GM21737 (cell line): ENCODE results near the gene KCNG2.

Experiments
- ATAC-seq: cut with Tn5 transposase; IDR thresholded peaks from one replicate; pipeline ENCODE4 v1.9.1; 2021; ENCODE audit warnings: mild to moderate bottlenecking, moderate library complexity; ENCODE audit not compliant: unreplicated experiment

KCNG2 gene

GRCh38 chr18:79784965-79785770 lies 12.6 kb upstream of the KCNG2 start:
- ATAC-seq, result no peak

- ATAC-seq, result no peak
These were observed 11.9 kb upstream of the KCNG2 start for GRCh38 chr18:79785831-79786230.

GRCh38 chr18:79786304-79786703 lies 11.4 kb upstream of the KCNG2 start:
- ATAC-seq, result no peak

GRCh38 chr18:79786786-79787526 lies 10.8 kb upstream of the KCNG2 start:
- no peak for ATAC-seq

- ATAC-seq, result no peak
These were observed 10.2 kb upstream of the KCNG2 start for GRCh38 chr18:79787527-79787864.

- no peak for ATAC-seq
These were observed 9.6 kb upstream of the KCNG2 start for GRCh38 chr18:79787865-79788733.

GRCh38 chr18:79788734-79789085 lies 9.0 kb upstream of the KCNG2 start:
- ATAC-seq, result no peak

DNA sequence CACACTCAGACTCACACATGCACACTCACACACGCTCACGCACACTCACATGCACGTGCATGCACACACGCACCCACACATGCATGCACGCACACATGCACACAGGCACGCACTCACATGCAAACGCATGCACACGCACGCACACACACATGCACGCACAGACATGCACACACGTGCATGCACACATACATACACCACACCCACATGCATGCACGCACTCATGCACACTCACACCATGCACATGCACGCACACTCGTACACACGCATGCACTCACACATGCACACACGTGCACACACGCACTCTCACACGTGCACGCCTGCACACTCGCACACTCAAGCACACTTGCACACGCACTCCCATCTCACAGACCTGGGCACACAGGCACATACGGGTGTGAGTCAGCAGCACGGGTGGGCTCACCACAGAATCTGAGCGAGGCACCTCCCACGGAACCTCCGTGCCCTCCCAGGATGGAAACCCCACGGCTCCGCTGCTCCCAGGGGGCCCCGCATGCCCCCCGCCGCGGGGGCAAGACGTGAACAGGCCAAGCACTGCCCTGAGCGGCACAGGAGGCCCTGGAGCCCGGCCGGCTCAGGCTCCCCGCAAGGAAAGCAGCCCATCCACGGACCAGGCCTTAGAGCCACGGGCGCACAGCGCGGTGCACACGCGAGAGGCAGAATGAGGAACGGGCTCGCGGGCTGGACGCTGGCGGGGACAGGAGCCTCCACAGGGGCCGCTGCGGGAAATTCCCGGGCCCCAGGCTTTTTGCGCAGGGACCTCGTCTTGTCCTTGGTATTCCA lies 8.4 kb upstream of the KCNG2 start:
- ATAC-seq, result no peak

DNA sequence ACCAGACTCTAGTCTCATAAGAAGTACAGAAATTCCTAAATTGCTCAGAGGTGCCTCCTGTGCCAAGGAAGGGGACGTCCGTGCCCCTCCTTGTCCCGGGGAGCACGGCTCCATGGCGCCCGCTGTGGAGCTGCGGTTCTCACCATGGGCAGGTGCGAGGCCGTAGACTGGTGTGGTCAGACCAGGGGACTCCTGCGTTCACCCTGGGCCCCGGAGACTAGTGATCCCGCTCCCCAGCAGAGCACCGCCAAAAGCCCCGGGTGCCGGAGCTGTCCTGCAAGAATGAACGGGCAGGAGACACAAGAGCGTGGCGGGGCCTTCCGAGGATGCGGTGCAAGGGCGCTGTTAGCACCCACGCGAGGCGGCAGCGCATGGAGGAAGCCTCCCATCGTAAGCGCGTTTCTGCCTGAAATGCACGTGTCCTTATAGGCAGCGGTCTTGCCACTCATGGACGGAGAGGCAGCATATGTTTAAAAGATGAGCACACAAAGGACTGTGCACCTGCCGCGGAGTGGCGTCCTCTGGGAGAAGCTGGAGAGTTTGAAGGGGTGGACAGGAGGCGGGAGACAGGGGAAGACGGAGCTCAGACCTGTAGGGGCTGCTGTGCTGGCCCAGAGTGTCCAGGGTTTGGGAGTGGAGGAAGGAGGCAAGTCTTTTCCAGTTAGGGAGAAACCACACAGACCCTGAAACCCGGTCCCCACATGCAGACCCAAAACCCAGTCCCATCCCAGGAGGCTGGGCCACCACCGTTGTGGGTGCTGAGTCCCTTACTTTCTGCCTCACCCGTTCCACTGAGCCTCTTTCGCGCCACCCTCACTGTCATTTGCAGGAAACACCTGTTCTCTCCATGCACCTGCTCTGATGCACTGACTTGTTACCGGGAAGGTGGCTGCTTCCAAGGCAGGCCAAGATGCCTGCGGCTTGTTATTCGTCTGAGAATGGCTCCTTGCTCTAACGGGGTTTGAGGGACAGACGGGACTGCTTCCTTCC lies 7.5 kb upstream of the KCNG2 start:
- ATAC-seq, result no peak

GRCh38 chr18:79790996-79791972 lies 6.5 kb upstream of the KCNG2 start:
- no peak for ATAC-seq

DNA sequence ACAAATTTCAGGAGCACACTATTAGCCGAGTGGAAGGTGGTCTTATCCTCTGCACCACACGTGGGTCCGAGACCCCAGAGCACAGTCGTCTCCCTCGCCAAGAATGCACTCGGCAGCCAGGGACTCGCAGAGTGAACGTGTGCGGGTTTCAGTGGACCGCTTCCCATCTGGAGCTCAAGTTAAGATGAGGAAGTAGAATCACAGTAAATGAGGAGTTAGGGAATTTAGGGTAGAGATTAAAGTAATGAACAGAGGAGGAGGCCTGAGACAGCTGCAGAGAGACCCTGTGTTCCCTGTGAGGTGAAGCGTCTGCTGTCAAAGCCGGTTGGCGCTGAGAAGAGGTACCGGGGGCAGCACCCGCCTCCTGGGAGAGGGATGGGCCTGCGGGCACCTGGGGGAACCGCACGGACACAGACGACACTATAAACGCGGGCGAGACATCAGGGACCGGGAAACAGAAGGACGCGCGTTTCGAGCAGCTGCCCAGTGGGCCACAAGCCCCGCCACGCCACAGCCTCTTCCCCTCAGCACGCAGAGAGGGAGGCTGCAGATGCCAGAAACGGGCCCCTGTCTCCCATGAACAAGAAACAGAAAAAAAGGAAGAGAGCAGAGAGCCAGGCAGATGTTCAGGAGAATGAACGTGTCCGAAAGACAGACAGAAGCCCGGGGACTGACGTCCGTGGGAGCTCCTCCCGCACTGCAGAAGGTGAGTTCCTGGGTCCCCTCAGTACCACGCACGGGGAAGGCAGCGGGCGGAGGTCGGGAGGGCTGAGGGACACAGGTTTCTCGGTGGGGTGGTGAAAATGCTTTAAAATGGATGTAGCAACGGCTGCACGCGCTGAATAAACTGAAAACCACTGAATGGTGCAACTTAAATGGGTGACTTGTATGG lies 5.4 kb upstream of the KCNG2 start:
- no peak for ATAC-seq

GRCh38 chr18:79792988-79793355 lies 4.8 kb upstream of the KCNG2 start:
- no peak for ATAC-seq

- no peak for ATAC-seq
These were observed 2.9 kb upstream of the KCNG2 start for GRCh38 chr18:79794846-79795245.

DNA sequence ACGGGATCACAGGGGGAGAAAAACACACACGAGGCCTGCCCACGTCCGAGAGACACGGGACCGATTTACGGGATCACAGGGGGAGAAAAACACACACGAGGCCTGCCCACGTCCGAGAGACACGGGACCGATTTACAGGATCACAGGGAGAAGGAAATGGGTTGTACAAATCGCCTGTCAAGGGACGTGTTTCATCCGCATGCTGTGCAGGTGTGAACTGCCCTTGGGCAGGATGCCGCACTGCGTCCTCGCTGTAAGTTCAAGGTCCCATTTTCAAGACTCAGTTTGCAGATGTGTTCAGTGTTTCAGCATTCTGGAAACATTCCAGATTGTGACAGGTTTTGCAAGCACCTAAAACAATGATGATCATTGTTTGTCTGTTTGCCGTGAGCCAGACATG lies 2.3 kb upstream of the KCNG2 start:
- no peak for ATAC-seq

DNA sequence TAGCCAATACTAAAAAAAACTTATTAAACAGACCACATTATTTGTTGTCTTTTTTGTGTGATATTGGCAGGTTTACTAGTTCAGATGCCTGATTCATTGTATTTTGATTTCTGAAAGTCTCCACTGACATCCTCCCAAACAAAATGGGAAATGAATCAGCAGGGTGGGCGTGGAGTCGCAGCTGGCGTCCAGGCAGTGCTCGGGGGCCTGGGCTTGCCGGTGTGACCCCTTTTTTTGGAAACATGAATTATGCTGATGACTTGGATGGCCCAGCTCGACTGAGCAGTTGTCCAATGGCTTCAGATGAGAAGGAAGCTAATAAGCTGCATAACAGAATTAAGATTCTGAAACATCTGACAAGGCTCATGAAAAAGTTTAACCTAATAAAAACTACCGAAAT lies 1.7 kb upstream of the KCNG2 start:
- no peak for ATAC-seq

GRCh38 chr18:79796531-79797405 lies 970 bp upstream of the KCNG2 start:
- no peak for ATAC-seq
